Left colon (tissue), 2 donors: ENCODE results near the gene USH2A. TPM values are rescaled to one million over a fixed set of nuclear protein-coding genes. Genes with fewer than 3 reads are reported as not detected.

ENCODE experiments used
- ATAC-seq: fragments of 200-7000 bp; cut with Tn5 transposase; one replicate; pipeline ENCODE4 v1.9.1; 2020; ENCODE audit warnings: mild to moderate bottlenecking, moderate library complexity
- DNase-seq, 2 donors: peaks; one replicate each; pipeline ENCODE4 v3.0.0-alpha.2; 2020
- intact Hi-C, 2 donors: fragments of 100-400 bp; cut with DNase I in 1 of 2; cut with micrococcal nuclease in 1 of 2; formaldehyde crosslinking; loops; one replicate each; pipeline versions ENCODE4 v1.11.2 to v1.14.0; 2022; cut with DNase I, micrococcal nuclease
- total RNA-seq, 2 donors: library from RNA; stranded (reverse); fragmentation: NEBNext Ultra II Directional; extraction: Animal tissue kit (Norgen Biotek cat#: 25700); gene quantifications; one replicate each; pipeline ENCODE4 v1.2.1, GENCODE V29; 2021
- donor health status: DM: no; HTN: no; CAD: no.
- donor health status: DM: yes; HTN: yes; CAD: no.

USH2A gene
- total RNA-seq, 2 donors from 2014 or later = under 0.01 to 0.03 TPM

DNA sequence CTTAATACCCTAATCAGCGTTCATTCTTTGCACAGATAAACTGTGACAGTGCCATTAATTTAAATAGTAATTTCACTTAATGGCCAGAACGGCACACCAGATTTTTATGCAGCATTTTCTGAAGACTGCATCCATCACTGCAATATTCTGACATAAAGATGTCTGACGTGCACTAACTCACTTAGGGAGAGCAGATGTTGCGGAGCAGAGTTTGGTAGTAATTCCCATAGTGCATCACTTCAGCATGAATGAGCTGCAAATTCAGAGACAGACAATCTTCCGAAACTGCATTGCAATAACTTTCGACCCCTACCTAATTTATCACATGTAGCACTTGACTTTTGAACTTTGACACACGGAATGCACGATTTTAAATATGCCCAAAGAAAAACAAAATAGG lies 630.8 kb downstream of the USH2A start:
- DNase-seq (no peak), ATAC-seq (no peak)
- intact Hi-C loops = no loop called here

DNA sequence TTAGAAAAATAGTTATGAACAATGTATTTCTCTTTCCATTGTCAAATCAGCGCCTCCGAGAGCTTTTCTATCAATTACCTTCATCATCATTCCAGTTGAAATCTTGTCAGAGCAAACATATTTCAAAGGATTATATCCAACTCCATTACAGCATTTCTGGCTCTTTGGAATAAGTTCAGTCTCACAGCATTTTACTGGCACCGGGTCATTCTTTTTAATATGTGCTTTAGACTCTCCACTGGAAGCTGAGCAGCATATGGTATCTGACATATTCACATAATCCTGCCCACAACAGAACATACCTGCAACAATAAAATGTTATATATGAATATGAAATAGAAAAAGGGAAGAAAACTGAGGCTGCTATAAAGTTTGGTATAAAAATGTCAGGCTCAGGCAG lies 633.3 kb downstream of the USH2A start:
- no peak for DNase-seq
- ATAC-seq = no peak
- intact Hi-C loops = no loop called here

DNA sequence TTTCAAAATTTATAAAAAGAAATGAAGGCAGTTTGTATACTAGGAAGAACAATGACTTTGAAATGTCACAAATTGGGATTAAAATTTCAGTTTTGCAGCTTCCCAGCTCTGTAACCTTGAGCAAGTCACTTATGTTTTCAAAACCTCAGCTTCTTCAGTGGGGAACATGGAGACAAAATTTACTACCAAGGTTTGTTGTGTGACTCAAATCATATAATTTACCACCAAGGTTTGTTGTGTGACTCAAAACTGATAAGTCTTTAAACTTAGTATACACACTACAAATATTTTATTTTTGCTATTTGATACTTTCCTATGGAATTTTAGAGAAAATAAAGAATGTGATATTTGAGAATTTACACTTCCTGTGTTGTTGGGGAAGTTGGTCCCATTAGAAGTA lies 636.3 kb downstream of the USH2A start:
- no peak for DNase-seq
- no peak for ATAC-seq
- intact Hi-C loops = no loop called here

DNA sequence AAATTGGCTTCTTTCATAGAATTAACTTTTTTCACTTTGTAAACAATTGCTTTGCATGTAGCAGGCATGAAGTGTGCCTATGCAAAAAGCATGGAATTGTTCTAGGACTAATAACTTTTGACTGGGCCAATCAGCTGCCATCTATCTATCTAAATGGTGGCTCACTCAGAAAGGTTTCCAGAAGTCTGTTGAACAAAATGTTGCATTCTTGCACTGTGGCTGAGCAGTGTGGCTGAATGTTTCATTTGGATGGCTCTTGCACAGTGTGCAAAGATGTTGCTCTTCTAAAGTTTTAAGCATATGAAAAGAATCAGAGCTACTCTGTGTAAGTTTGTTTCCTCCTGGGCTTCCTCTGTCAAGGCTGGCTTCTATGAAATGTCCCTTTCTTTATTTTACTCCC lies 642.6 kb downstream of the USH2A start:
- no peak for ATAC-seq
- intact Hi-C loops = no loop called here
- DNase-seq = no peak

DNA sequence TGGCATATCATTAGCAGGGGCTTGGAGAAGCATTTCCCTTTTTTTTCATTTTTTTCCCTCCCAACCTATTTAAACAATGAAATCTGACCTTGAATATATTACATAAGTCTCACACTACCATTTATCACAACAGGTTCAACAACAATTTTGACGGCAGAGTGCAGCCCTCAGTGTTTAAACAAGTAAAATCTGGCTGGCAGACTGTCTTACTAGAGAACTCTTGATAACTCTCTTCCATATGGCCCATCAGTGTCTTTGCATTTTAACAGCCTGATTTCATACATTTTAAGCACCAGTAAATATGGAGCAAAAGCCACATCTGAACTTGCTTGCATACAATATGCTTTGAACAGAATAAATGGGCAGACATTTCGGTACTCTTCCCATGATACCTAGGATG lies 643.1 kb downstream of the USH2A start:
- ATAC-seq (no peak), DNase-seq (no peak)
- intact Hi-C loops = no loop called here

DNA sequence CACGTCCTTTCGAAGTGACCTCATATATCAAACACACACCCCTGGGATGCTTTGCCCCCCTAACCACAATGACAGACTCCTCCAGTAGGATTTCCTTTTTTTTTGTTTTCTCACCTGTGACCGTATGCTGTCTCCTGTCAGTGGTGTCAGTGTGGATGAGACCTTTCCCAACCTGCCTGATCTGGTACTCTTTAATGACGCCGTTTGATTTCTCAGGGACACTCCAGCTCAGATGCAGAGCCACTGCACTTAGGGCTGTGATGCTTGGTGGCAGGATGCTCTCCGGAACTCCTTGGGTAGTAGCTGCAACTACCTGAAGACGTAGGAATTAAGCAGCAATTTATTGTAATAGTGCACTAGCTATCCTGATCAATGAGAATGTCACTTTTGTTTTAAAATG lies 643.5 kb downstream of the USH2A start:
- DNase-seq (no peak), ATAC-seq (no peak)
- intact Hi-C loops = no loop called here

DNA sequence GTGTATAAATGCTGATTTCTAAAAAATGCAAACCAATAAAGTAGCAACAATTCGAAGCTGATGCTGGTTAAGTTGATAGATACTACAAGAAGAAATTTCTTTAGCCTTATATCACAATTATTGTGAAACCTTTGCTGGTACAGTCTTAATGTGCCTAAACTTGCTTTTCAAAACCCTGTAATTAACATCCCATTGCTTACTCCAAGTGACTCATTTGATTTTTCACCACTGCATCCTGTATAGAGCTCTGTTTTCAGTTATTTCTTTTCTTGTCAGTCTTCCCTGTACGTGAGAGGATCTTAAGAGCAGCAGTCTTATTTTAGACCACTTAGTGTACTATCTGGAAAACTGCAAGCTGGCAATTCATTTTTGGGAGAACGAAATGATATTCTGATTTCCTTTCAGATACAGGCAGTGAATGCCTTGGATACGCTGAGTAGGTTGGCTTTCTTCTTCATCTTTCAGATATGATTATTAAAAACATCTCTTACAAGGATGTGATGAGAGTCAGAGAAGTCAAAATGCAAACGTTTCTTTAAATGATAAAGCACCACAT lies 645.8 kb downstream of the USH2A start:
- no peak for ATAC-seq
- DNase-seq = no peak
- intact Hi-C loops = no loop called here

DNA sequence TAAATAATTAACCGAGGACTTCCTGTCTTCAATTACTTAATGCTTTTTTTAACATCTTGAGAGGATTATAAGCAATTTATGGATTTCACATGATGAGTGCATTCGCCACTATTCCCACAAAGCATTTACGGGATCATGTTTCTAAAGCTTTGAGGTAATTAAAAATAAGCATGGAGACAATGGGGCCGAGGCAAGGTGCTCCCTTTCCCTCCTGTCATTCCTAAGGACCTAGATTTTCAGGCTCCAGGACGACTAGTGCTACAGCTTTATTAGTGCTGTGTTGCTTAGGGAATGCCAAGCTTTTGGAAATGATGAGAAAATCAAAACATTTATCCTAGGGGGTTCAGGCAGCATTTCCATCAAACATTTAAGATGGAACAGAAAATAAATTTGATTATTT lies 646.9 kb downstream of the USH2A start:
- no peak for ATAC-seq
- intact Hi-C loops = no loop called here
- DNase-seq = no peak

DNA sequence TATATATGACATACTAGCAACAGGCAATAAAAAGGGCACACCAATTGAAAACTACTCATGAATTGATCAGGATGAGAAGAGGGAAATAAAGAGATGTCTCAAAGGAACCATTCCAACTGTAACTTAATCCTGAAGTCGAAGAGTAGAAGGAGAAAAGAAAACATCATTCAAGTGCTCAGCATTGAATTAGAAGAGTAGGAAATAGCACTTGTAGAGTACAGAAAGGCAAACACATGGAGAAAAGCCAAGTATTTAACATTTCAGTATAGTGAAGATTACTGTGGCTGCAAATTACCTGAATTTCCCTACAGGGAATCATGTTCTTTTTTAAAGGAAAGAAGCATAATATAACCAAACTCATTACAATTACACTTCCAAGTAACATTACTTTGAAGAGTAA lies 651.1 kb downstream of the USH2A start:
- ATAC-seq (no peak), DNase-seq (no peak)
- intact Hi-C loops = no loop called here

DNA sequence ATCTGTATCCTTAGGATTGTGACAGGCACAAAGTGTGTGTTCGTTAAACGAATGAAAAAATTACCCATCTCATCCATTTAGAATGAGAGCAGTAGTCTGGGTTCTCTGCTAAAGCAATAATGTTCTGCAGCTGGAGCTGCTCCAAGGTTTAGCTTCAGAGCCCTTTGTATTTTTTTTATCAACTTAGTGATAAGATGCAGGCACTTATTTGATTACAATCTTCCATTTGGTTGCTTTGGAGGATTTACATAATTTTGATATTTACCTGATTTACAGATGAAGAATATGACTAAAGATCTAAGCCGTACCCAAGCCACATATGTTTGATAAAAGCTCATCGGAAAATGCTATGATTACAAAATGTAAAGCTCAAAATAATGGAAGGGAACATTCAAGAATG lies 654.9 kb downstream of the USH2A start:
- ATAC-seq (no peak), DNase-seq (no peak)
- intact Hi-C loops = no loop called here

DNA sequence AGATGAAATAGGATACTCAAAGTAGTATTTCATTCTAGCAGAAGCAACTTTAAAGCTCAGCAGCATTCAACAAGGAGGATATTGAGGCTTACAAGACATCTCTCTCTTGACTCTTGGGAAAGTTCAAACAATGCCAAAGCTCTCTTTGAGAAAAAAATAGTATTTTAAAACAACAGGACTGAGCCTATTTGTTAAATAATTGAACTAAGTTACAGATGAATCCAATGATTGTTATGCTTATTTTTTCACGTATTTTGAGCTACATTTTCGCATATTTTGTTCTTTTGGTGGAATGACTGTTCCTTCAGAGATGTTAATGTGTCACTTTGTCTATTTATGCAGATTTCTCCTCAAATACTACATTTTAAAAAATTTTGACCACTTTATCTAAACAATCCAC lies 655.5 kb downstream of the USH2A start:
- DNase-seq (no peak), ATAC-seq (no peak)
- intact Hi-C loops = no loop called here

DNA sequence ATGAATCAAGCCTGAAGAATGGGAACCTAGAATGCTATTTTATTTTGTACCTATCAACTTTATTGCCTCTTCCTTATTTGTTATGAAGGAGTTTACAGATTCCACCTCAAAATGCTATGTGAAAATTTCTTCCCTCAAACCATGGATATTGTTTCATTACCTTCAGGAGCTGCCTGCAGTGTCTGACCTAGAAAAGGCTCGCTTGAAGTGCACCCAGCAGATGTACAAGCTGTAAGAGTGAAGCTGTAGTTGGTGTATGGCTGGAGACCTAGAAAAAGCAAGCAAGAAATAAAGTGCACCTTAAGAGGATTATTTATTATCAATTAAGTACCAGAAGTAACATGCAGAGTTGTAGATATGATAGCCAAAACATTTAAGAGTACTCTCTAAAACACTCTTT lies 656.7 kb downstream of the USH2A start:
- ATAC-seq = no peak
- intact Hi-C loops = no loop called here

DNA sequence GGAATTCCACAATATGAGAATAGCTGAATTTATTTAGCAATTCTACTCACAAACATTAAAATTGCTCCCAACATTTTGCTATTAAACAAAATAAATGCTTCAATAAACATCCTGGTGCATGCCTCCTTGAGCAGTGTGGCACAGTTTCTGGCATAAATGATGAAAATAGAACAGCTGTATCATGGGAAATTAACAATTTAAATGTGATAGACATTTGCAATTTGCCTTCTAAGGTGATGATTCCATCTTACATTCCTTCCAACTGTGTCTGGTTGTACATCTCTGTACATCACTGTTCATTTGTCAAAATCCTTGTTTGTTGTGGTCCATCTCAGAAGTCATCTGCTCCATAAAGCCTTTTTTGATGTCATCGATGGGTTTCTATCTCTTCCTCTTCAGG lies 657.4 kb downstream of the USH2A start:
- intact Hi-C loops = no loop called here
- no peak for DNase-seq
- ATAC-seq = no peak

More for the DNA sequence above, 656.7 kb downstream of the USH2A start:
- DNase-seq = no peak

DNA sequence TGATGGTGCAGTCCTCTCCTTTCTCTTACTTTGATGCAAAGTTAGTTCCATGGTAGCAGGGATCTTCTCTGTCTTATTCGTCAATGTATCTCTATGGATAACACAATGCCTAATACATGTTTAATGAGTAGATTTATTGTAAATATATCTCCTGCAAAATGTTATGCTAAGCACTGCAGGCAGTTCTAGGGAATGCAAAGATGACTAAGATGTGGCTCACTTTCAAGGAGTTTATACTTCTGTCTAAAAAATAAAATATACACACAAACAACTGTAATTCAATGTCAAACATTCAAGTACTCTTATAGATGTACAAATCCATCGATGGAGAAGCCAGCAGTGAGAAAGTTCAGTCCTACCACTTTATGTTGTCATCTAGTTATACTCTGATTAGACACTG lies 661.8 kb downstream of the USH2A start:
- intact Hi-C loops = no loop called here
- ATAC-seq (no peak), DNase-seq (no peak)

DNA sequence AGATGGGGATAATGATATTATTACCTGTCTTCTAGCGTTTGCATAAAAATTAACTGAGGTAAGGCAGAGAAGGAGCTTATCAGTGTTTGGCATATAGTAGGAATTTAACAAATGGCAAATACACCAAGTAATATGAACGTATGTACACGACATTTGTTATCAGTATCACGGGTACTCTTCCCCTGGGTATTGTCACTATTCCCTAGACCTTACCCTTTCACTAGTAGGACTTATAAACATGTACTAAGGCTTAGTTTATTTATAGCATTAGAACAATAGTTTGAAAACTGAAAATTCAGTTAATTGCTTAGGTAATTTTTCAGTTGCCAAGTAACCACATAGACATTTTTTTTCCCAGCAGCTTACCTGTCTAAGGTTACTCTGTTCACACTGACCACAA lies 669.1 kb downstream of the USH2A start:
- ATAC-seq = no peak
- intact Hi-C loops = no loop called here
- no peak for DNase-seq

DNA sequence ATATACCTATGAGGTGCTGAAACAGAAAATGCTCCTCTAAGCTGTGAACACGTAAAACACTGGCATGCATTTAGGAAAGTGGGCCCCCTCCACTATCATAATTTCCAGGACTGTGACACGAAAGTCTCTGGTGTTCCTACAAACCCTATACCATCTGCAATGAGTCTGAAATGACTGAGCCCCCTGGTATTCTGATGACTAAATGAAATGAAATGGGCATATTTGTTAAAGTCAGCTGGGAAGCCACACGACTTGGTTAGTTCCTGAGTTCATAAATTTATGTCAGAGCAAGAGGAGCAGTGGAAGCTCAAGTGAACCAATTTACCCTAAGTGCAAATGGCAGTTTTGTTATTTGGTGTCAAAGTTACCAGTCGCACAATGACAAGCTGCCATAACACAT lies 673.8 kb downstream of the USH2A start:
- DNase-seq = no peak
- intact Hi-C loops = no loop called here
- no peak for ATAC-seq

DNA sequence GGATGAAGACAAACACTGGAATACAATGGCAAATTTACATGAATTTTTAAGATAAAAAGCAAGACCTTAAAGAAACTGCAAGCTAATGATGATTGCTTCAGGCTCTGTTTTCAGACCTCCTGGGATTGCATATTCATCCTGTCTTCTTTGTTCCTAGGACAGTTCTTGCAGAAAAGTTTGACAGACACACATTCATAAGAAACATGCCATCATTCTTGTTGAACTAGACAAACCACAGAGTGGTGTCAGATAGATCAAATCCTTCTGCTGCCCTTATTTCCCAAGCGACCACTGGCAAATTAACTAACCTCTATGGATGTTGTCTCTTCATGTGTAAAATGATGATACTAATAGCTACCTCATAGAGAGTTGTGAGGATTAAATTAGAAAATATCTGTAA lies 674.8 kb downstream of the USH2A start:
- no peak for DNase-seq
- ATAC-seq = no peak
- intact Hi-C loops = no loop called here

DNA sequence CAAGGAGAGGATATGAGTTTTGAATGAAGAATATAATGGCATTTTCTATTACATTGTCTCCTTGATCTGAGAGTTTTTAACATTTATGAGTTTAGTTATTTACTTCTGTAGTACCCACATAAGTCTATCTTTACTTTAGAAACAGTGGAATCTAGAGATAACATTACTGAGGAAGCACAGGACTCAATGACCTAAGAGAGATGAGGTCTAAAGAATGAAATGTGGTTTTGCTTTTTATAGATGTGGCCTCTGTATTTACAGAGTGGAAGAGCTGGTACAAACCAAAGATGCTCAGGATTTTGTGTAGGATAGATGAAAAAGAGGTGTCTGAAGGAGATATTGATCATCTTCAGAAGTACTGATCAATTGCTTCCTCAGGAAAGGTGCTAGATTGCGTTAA lies 678.8 kb downstream of the USH2A start:
- intact Hi-C loops = no loop called here
- ATAC-seq (no peak), DNase-seq (no peak)

DNA sequence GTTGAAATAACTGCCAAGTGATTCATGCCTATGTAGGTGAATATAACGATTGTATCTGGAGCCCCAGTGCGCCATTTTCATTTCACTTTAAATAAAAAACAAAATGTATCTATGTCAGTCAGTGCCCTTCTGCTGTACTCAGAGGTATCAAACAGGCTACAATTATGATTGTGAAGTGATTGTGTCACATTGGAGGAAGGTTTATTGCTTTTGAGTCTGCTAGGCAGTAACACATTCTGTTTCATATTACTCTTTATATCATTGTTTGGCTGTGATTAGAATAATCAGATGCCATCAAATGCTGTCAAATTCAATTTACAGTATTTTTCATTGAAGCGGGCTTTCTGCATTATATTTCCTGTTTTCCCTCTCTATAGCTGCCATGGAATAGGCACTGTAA lies 684.2 kb downstream of the USH2A start:
- ATAC-seq (no peak), DNase-seq (no peak)
- intact Hi-C loops = no loop called here

DNA sequence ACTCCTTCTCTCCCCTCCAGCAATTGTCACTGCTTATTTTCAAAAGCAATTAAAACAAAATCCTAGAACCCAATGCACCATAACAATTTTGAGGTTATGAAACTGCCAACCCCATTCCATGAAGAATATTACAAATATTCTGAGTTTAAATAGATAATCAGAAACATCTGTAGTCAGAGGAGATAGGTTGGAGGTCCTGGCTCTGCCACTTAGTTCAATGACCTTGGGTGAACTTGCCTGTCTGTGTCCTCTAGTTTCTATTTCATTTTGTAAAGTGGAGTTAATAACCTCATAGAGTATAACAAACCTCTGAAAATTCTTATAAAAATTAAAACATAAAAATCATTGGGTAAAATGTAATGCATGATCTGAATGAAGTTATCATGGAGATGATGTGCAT lies 691.5 kb downstream of the USH2A start:
- ATAC-seq = no peak
- DNase-seq = no peak
- intact Hi-C loops = no loop called here

DNA sequence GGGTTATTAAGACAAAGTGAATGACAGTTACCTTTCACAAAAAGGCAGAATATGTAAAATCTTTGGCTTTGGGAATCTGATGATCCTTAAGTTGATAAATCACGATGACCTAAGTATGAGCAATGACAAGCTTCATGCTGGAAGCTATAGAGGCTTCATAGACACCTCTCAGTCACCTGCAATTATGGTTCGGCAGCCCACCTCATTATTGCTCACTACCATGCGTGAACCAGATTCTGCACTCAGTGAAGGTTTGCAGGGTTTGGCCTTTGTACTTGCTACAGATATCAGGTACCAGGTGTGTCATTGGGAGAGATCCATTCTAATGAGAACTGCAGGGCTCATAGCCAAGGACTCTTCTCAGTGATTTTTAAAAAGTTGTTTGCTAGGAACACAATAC lies 692.6 kb downstream of the USH2A start:
- DNase-seq = no peak
- no peak for ATAC-seq
- intact Hi-C loops = no loop called here

DNA sequence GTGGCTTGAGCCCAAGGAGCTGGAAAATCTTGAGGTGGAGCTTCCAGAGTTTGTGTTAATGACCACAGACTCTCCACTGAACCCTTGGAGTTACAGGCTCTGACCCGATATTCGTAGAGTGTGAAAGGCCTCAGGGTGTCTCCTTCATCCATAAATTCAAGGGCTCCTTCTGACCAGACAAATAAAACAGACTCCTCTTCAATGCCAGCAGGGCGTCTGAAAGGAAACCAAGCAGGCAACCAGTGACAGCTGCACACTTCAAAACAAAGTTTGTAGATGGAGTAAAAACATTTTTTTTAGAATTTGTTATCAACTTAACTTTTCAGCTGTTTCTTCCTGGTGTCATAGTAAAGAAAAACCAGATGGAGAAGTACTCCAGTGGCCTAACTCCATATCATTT lies 695.1 kb downstream of the USH2A start:
- intact Hi-C loops = no loop called here
- DNase-seq = no peak
- no peak for ATAC-seq
